GM12878 (cell line): Measurements from ENCODE around the gene ST3GAL5. TPM values are rescaled to one million over a fixed set of nuclear protein-coding genes. Genes with fewer than 3 reads are reported as not detected.

Source experiments
- CHD2 ChIP-seq: IDR thresholded peaks from 2 replicates; pipeline ENCODE4 v1.6.1; 2011; ENCODE audit warnings: low read depth, low read length, improper control_type of control experiment, borderline replicate concordance
- ESRRA ChIP-seq: IDR thresholded peaks from 2 replicates; pipeline ENCODE4 v1.6.1; 2012; ENCODE audit warnings: mild to moderate bottlenecking, low read length, improper control_type of control experiment
- PAX8 ChIP-seq: fragments of 450-650 bp; IDR thresholded peaks from 2 replicates; pipeline ENCODE4 v1.6.1; 2017; ENCODE audit warnings: mild to moderate bottlenecking, moderate library complexity
- POLR2AphosphoS5 ChIP-seq: IDR thresholded peaks from 2 replicates; pipeline ENCODE4 v1.6.1; 2011; ENCODE audit warnings: mild to moderate bottlenecking, low read length, inconsistent platforms
- RUNX3 ChIP-seq: IDR thresholded peaks from 2 replicates; pipeline ENCODE4 v1.6.1; 2012; ENCODE audit warnings: low read length, inconsistent platforms
- SP1 ChIP-seq: IDR thresholded peaks from one replicate; pipeline ENCODE4 v1.6.1; 2011; ENCODE audit warnings: low read depth, low read length
- ZBED1 ChIP-seq: IDR thresholded peaks from 2 replicates; pipeline ENCODE4 v1.6.1; 2016; ENCODE audit warnings: borderline replicate concordance
- polyA plus RNA-seq, 11 experiments: library from polyadenylated mRNA; depleted of rRNA in 4 of 11; unstranded in 6 of 11; stranded (reverse) in 5 of 11; fragments of >200 nt; fragmentation: Nextera tagmentation in 4 of 11; fragmentation: Illumina TruSeq in 1 of 11; extraction: Ambion mirVana in 4 of 11; extraction: Trizol in 1 of 11; gene quantifications; 1 replicate in 1 of 11; 2 replicates in 10 of 11; pipeline versions ENCODE4 v1.2.1 to v1.2.3, GENCODE V29; 2011 to 2016; ENCODE audit warnings: inconsistent platforms in 2 of 11, missing spikeins in 2 of 11, low read depth in 1 of 11
- total RNA-seq, 4 experiments: library from RNA; depleted of rRNA in 3 of 4; stranded (reverse); fragments of >200 nt in 3 of 4; fragmentation: Illumina TruSeq in 1 of 4; extraction: Trizol in 1 of 4; gene quantifications; 2 replicates each; pipeline versions ENCODE4 v1.2.1 to v1.2.3, GENCODE V29; 2013 to 2021
- TF ChIP-seq, protein P1 (sequence below): fragments of 450-650 bp; IDR thresholded peaks from 2 replicates; pipeline ENCODE4 v1.6.1; 2017; ENCODE audit warnings: mild to moderate bottlenecking, moderate library complexity
- TF ChIP-seq, protein P2 (sequence below): fragments of 450-650 bp; IDR thresholded peaks from 2 replicates; pipeline ENCODE4 v1.6.1; 2017; ENCODE audit warnings: mild to moderate bottlenecking
- TF ChIP-seq, protein P3 (sequence below): fragments of 450-650 bp; IDR thresholded peaks from 2 replicates; pipeline ENCODE4 v1.6.1; 2014; ENCODE audit warnings: mild to moderate bottlenecking

Gene ST3GAL5
- total and polyA plus RNA-seq, 10 of the 15 experiments (the other 5 are each of a cell fraction or from before 2014, with no cell fraction given): 5.2 to 60.9 (median 10.2) TPM

DNA sequence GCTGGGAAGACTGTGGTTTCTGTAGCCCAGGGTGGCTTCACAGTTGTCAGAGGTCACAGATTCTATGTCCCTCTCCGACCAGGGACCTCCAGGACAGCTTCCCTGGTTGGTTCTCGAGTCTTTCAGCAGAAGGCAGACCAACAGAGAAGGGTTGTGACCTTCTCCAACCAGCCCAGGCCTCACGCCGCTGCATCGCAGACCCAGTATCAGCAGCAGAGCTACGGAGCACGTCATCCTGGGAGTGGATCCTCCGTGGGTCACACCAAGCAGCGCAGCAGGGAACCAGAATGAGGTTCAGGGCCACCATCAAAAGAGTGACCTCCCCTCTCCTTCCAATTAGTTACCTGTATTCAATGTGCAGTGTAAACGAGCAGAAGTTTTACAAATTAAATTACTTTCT is 49.3 kb downstream of the ST3GAL5 start (continued):
- TF ChIP-seq, protein P1, sequence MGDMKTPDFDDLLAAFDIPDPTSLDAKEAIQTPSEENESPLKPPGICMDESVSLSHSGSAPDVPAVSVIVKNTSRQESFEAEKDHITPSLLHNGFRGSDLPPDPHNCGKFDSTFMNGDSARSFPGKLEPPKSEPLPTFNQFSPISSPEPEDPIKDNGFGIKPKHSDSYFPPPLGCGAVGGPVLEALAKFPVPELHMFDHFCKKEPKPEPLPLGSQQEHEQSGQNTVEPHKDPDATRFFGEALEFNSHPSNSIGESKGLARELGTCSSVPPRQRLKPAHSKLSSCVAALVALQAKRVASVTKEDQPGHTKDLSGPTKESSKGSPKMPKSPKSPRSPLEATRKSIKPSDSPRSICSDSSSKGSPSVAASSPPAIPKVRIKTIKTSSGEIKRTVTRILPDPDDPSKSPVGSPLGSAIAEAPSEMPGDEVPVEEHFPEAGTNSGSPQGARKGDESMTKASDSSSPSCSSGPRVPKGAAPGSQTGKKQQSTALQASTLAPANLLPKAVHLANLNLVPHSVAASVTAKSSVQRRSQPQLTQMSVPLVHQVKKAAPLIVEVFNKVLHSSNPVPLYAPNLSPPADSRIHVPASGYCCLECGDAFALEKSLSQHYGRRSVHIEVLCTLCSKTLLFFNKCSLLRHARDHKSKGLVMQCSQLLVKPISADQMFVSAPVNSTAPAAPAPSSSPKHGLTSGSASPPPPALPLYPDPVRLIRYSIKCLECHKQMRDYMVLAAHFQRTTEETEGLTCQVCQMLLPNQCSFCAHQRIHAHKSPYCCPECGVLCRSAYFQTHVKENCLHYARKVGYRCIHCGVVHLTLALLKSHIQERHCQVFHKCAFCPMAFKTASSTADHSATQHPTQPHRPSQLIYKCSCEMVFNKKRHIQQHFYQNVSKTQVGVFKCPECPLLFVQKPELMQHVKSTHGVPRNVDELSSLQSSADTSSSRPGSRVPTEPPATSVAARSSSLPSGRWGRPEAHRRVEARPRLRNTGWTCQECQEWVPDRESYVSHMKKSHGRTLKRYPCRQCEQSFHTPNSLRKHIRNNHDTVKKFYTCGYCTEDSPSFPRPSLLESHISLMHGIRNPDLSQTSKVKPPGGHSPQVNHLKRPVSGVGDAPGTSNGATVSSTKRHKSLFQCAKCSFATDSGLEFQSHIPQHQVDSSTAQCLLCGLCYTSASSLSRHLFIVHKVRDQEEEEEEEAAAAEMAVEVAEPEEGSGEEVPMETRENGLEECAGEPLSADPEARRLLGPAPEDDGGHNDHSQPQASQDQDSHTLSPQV: no peak
- TF ChIP-seq ESRRA (no peak), CHD2 (no peak), RUNX3 (no peak), SP1 (no peak), ZBED1 (no peak), PAX8 (no peak), POLR2AphosphoS5 (no peak)
- TF ChIP-seq, protein P2, sequence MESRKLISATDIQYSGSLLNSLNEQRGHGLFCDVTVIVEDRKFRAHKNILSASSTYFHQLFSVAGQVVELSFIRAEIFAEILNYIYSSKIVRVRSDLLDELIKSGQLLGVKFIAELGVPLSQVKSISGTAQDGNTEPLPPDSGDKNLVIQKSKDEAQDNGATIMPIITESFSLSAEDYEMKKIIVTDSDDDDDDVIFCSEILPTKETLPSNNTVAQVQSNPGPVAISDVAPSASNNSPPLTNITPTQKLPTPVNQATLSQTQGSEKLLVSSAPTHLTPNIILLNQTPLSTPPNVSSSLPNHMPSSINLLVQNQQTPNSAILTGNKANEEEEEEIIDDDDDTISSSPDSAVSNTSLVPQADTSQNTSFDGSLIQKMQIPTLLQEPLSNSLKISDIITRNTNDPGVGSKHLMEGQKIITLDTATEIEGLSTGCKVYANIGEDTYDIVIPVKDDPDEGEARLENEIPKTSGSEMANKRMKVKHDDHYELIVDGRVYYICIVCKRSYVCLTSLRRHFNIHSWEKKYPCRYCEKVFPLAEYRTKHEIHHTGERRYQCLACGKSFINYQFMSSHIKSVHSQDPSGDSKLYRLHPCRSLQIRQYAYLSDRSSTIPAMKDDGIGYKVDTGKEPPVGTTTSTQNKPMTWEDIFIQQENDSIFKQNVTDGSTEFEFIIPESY: no peak
- TF ChIP-seq, protein P3, sequence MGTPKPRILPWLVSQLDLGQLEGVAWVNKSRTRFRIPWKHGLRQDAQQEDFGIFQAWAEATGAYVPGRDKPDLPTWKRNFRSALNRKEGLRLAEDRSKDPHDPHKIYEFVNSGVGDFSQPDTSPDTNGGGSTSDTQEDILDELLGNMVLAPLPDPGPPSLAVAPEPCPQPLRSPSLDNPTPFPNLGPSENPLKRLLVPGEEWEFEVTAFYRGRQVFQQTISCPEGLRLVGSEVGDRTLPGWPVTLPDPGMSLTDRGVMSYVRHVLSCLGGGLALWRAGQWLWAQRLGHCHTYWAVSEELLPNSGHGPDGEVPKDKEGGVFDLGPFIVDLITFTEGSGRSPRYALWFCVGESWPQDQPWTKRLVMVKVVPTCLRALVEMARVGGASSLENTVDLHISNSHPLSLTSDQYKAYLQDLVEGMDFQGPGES: no peak
